ENCODE data around the gene KRT6C.

- TF ChIP-seq CTCF (IDR thresholded peaks at IDR 0.05) (no peak), POLR2A (IDR thresholded peaks at IDR 0.05) (no peak)
These were observed 13.6 kb upstream of the KRT6C start for GRCh38 chr12:52487211-52487610.

Measured in lower leg skin (tissue), 3 donors.